HG03565 (cell line): Measurements from ENCODE around the gene CTSD.
A peak's percentile ranks its signal among the peaks of the same experiment; 100 is the strongest.
"Not testable (repeated sequence)": the region's sequence is repeated elsewhere in the genome, so short reads cannot be mapped to it uniquely, and the experiment has no call there.

Experiments used
- ATAC-seq: cut with Tn5 transposase; IDR thresholded peaks from one replicate; pipeline ENCODE4 v1.9.1; 2021; ENCODE audit warnings: mild to moderate bottlenecking, moderate library complexity; ENCODE audit not compliant: unreplicated experiment

Gene CTSD

GRCh38 chr11:1770528-1770927 lies 6.8 kb upstream of the CTSD start:
- ATAC-seq = no peak

GRCh38 chr11:1770061-1770460 lies 6.3 kb upstream of the CTSD start:
- no peak for ATAC-seq

- not testable (repeated sequence) for ATAC-seq
These were observed 5.7 kb upstream of the CTSD start for GRCh38 chr11:1769304-1769936.

GRCh38 chr11:1768141-1768469 lies 4.4 kb upstream of the CTSD start:
- ATAC-seq = no peak

GRCh38 chr11:1767399-1768140 lies 3.8 kb upstream of the CTSD start:
- no peak for ATAC-seq

- no peak for ATAC-seq
These were observed 3.1 kb upstream of the CTSD start for GRCh38 chr11:1766719-1767398.

GRCh38 chr11:1765871-1766718 lies 2.4 kb upstream of the CTSD start:
- no peak for ATAC-seq

GRCh38 chr11:1763336-1763795 lies 361 bp downstream of the CTSD start:
- ATAC-seq = peak; percentile 18

GRCh38 chr11:1762537-1763302 lies 1.0 kb downstream of the CTSD start:
- no peak for ATAC-seq

GRCh38 chr11:1761857-1762536 lies 1.7 kb downstream of the CTSD start:
- no peak for ATAC-seq

- ATAC-seq = no peak
These were observed 2.4 kb downstream of the CTSD start for GRCh38 chr11:1761110-1761856.

GRCh38 chr11:1760351-1761109 lies 3.2 kb downstream of the CTSD start:
- no peak for ATAC-seq

GRCh38 chr11:1759851-1760220 lies 3.9 kb downstream of the CTSD start:
- ATAC-seq = no peak

GRCh38 chr11:1759151-1759850 lies 4.4 kb downstream of the CTSD start:
- no peak for ATAC-seq

- no peak for ATAC-seq
These were observed 5.0 kb downstream of the CTSD start for GRCh38 chr11:1758611-1759150.

- no peak for ATAC-seq
These were observed 5.7 kb downstream of the CTSD start for GRCh38 chr11:1757861-1758610.
